Panc1 (cell line): ENCODE measurements around the gene DTX3L. TPM values are rescaled to one million over a fixed set of nuclear protein-coding genes. Genes with fewer than 3 reads are reported as not detected.
A peak's percentile ranks its signal among the peaks of the same experiment; 100 is the strongest.

Experiments
- ATAC-seq: fragments of 200-7000 bp; cut with Tn5 transposase; 2 replicates; pipeline ENCODE4 v1.9.1; 2020; ENCODE audit warnings: mild to moderate bottlenecking, moderate library complexity
- BruUV-seq: library from RNA; stranded (reverse); fragments of 400-500 nt; replicated peaks from 2 replicates; lab custom pipeline; 2021; lab: Mats Ljungman, UMichigan
- CTCF ChIA-PET: fragments of 300-600 bp; sonication (Branson Sonifier 250); formaldehyde crosslinking; loops from one replicate; lab custom pipeline; 2022; ENCODE audit warnings: antibody characterized with exemption; lab: Charles Lee
- POLR2A ChIA-PET: fragments of 300-600 bp; sonication (Branson Sonifier 250); formaldehyde crosslinking; loops from one replicate; lab custom pipeline; 2022; ENCODE audit warnings: antibody characterized with exemption; lab: Charles Lee
- DNase-seq: peaks from one replicate; pipeline ENCODE4 v3.0.0-alpha.2; 2010; ENCODE audit warnings: low read depth, low spot score
- H3K27ac ChIP-seq: 2 replicates; pipeline ENCODE4 v1.5.1; 2011; ENCODE audit warnings: mild to moderate bottlenecking, low read length, inconsistent platforms
- H3K27me3 ChIP-seq: fragments of 200-500 bp; sonication (Bioruptor generic); 2 replicates; pipeline ENCODE4 v1.6.0; 2014; ENCODE audit warnings: low read length, inconsistent platforms; ENCODE audit not compliant: control insufficient read depth, insufficient read depth
- H3K36me3 ChIP-seq: fragments of 200-500 bp; sonication (Bioruptor generic); 2 replicates; pipeline ENCODE4 v1.5.1; 2014; ENCODE audit warnings: inconsistent platforms, mild to moderate bottlenecking, low read length, moderate library complexity; ENCODE audit not compliant: control insufficient read depth, insufficient read depth
- H3K4me1 ChIP-seq: 2 replicates; pipeline ENCODE4 v1.5.1; 2011; ENCODE audit warnings: inconsistent platforms, mild to moderate bottlenecking, low read length, moderate library complexity; ENCODE audit not compliant: control insufficient read depth, insufficient read depth
- H3K4me3 ChIP-seq, 2 experiments: 2 replicates each; pipeline ENCODE4 v1.5.1; 2011 to 2012; ENCODE audit warnings: low read depth in 2 of 2, low read length in 2 of 2, mild to moderate bottlenecking in 2 of 2, inconsistent platforms in 1 of 2, moderate library complexity in 1 of 2
- H3K9me3 ChIP-seq: fragments of 200-500 bp; sonication (Bioruptor generic); 2 replicates; pipeline ENCODE4 v1.5.1; 2014; ENCODE audit warnings: low read depth, mild to moderate bottlenecking, inconsistent platforms, low read length, moderate library complexity; ENCODE audit not compliant: control insufficient read depth, insufficient read depth
- POLR2AphosphoS5 ChIP-seq: IDR thresholded peaks from 2 replicates; pipeline ENCODE4 v1.6.1; 2012; ENCODE audit warnings: mild to moderate bottlenecking, low read depth, low read length, moderate library complexity
- SIN3A ChIP-seq: IDR thresholded peaks from 2 replicates; pipeline ENCODE4 v1.6.1; 2012; ENCODE audit warnings: low read depth, mild to moderate bottlenecking, low read length, moderate library complexity, borderline replicate concordance; ENCODE audit not compliant: insufficient read depth
- TCF7L2 ChIP-seq: IDR thresholded peaks from 2 replicates; pipeline ENCODE4 v1.6.1; 2011; ENCODE audit warnings: mild to moderate bottlenecking, low read depth, low read length, inconsistent platforms
- in situ Hi-C: cut with HindIII; loops from 2 replicates; pipeline ENCODE4 v1.10.0; 2016; ENCODE audit warnings: low sequenced_read_pairs, low pct_unique_long_range_greater_than_20kb
- intact Hi-C: fragments of 100-400 bp; cut with micrococcal nuclease; formaldehyde crosslinking; loops from one replicate; pipeline ENCODE4 v1.10.0; 2022; ENCODE audit not compliant: unreplicated experiment
- total RNA-seq: library from RNA; stranded (reverse); gene quantifications from one replicate; pipeline ENCODE4 v1.2.1, GENCODE V29; 2021; ENCODE audit not compliant: unreplicated experiment
- TF ChIP-seq, protein P1 (sequence below): fragments of 450-650 bp; IDR thresholded peaks from 2 replicates; pipeline ENCODE4 v1.5.1; 2017; ENCODE audit warnings: mild to moderate bottlenecking
- TF ChIP-seq, protein P2 (sequence below), 2 experiments: IDR thresholded peaks; 2 replicates each; pipeline ENCODE4 v1.6.1; 2011 to 2012; ENCODE audit warnings: low read depth in 2 of 2, control low read depth in 1 of 2, low read length in 1 of 2, mild to moderate bottlenecking in 1 of 2, moderate library complexity in 1 of 2; ENCODE audit not compliant: insufficient read depth in 1 of 2

The DTX3L gene
- total RNA-seq, 1 experiment from 2014 or later, result 32.3 TPM

DNA sequence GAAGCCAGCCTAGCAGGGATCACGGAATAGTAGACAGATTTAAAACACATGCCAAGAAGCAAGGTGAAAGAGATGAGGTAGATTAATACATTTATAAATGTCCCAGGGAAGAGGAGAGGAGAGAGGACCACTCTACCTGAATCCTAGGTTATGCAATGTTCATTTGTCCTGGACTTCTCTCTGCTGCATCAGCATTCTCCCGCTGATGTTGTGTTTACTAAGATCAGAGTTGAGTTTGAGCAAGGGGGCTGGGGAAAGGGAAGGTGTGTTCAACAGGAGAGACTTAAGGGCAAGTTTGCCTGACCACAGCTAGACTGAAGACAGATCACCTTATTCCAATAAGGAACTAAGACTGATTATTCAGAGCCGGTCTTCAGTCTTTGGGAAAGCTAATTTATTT, 48.3 kb upstream of the DTX3L start:
- no peaks in the 10 kb centered on the region for H3K27me3 ChIP-seq
- no TSS peak for BruUV-seq
- no peaks in the 10 kb centered on the region; the same call in 1 of the 2 replicates for H3K36me3 ChIP-seq
- H3K4me1 ChIP-seq, result peaks cover 20% of the 10 kb centered on the region
- in situ Hi-C loops, result no loop called here
- ATAC-seq, result no peak
- no peak for DNase-seq
- CTCF ChIA-PET, result no interaction called here
- TF ChIP-seq, protein P1, sequence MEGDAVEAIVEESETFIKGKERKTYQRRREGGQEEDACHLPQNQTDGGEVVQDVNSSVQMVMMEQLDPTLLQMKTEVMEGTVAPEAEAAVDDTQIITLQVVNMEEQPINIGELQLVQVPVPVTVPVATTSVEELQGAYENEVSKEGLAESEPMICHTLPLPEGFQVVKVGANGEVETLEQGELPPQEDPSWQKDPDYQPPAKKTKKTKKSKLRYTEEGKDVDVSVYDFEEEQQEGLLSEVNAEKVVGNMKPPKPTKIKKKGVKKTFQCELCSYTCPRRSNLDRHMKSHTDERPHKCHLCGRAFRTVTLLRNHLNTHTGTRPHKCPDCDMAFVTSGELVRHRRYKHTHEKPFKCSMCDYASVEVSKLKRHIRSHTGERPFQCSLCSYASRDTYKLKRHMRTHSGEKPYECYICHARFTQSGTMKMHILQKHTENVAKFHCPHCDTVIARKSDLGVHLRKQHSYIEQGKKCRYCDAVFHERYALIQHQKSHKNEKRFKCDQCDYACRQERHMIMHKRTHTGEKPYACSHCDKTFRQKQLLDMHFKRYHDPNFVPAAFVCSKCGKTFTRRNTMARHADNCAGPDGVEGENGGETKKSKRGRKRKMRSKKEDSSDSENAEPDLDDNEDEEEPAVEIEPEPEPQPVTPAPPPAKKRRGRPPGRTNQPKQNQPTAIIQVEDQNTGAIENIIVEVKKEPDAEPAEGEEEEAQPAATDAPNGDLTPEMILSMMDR, result no peak
- TF ChIP-seq TCF7L2 (no peak), SIN3A (no peak), POLR2AphosphoS5 (no peak)
- TF ChIP-seq, protein P2, sequence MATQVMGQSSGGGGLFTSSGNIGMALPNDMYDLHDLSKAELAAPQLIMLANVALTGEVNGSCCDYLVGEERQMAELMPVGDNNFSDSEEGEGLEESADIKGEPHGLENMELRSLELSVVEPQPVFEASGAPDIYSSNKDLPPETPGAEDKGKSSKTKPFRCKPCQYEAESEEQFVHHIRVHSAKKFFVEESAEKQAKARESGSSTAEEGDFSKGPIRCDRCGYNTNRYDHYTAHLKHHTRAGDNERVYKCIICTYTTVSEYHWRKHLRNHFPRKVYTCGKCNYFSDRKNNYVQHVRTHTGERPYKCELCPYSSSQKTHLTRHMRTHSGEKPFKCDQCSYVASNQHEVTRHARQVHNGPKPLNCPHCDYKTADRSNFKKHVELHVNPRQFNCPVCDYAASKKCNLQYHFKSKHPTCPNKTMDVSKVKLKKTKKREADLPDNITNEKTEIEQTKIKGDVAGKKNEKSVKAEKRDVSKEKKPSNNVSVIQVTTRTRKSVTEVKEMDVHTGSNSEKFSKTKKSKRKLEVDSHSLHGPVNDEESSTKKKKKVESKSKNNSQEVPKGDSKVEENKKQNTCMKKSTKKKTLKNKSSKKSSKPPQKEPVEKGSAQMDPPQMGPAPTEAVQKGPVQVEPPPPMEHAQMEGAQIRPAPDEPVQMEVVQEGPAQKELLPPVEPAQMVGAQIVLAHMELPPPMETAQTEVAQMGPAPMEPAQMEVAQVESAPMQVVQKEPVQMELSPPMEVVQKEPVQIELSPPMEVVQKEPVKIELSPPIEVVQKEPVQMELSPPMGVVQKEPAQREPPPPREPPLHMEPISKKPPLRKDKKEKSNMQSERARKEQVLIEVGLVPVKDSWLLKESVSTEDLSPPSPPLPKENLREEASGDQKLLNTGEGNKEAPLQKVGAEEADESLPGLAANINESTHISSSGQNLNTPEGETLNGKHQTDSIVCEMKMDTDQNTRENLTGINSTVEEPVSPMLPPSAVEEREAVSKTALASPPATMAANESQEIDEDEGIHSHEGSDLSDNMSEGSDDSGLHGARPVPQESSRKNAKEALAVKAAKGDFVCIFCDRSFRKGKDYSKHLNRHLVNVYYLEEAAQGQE (IDR thresholded peaks at IDR 0.05; ENCODE audit: insufficient read depth in 1 of 2, low read depth in 2 of 2, low read length in 1 of 2), result no peak
- H3K4me3 ChIP-seq, result peak overlapping the region in 1 of 2 experiments; percentile 83; a peak in 2 of 4 replicates
- no peak overlapping the region for H3K27ac ChIP-seq
- no peaks in the 10 kb centered on the region for H3K9me3 ChIP-seq
- intact Hi-C loops, result no loop called here
- POLR2A ChIA-PET, result no interaction called here

DNA sequence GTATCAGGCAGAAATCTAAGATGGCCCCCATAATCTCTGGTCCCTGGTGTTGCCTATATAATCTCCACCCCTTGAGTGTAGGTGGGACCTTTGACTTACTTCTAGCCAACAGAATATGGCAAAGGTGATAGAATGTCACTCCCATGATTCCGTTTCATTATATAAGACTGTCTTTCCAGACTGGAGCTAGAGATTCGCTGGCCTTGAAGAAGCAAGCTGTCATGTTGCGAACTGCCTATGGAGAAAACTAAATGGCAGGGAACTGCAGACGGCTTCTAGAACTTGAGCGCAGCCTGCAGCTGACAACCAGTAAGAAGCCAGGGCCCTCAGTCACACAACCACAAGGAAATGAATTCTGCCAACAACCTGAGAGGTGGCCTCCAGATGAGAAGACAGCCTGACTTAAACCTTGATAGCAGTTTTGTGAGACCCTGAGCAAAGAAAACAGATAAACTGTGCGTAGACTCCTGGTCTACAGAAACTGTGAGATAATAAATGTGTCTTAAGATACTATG, 47.2 kb upstream of the DTX3L start:
- peaks cover 12% of the 10 kb centered on the region for H3K4me1 ChIP-seq
- POLR2A ChIA-PET, result no interaction called here
- no peak overlapping the region for H3K27ac ChIP-seq
- in situ Hi-C loops (no loop called here), intact Hi-C loops (no loop called here)
- ATAC-seq, result no peak
- CTCF ChIA-PET, result no interaction called here
- BruUV-seq, result no TSS peak
- no peak for TF ChIP-seq SIN3A
- TF ChIP-seq POLR2AphosphoS5, result no peak
- TF ChIP-seq, protein P2 (IDR thresholded peaks at IDR 0.05; ENCODE audit: insufficient read depth in 1 of 2, low read depth in 2 of 2, low read length in 1 of 2), result no peak
- TF ChIP-seq TCF7L2, result no peak
- TF ChIP-seq, protein P1, result no peak
- DNase-seq, result no peak
- H3K4me3 ChIP-seq, result no peak overlapping the region
- H3K36me3 ChIP-seq, result no peaks in the 10 kb centered on the region; the same call in 1 of the 2 replicates
- H3K27me3 ChIP-seq, result no peaks in the 10 kb centered on the region
- H3K9me3 ChIP-seq, result no peaks in the 10 kb centered on the region
